Measurements from ENCODE around the gene CCDC126. TPM values are rescaled to one million over a fixed set of nuclear protein-coding genes. Genes with fewer than 3 reads are reported as not detected.

Gene CCDC126
- total and polyA plus RNA-seq, 2 donors = 10.1 to 30.7 TPM

- Histone ChIP-seq H3K27ac (ENCODE audit: low read depth) (no peak overlapping the region), H3K4me3 (ENCODE audit: low read depth, low read length) (no peak overlapping the region), H3K36me3 (ENCODE audit: insufficient read depth) (peaks cover 2% of the 10 kb centered on the region), H3K4me1 (ENCODE audit: insufficient read depth) (no peaks in the 10 kb centered on the region)
- DNase-seq (ENCODE audit: extremely low spot score) = no peak
These were observed 96.0 kb downstream of the CCDC126 start for GRCh38 chr7:23693224-23693623.

Small RNA genes lying within 50 kb of the gene (small RNA-seq; reads per million reads assigned to genes)
- not detected for gene AC006026.2

Other genes starting within 250 kb of the CCDC126 start
- gene IGF2BP3, start 126.9 kb upstream of the CCDC126 start, total RNA-seq = 65.7 TPM
- gene IGF2BP3, start 126.9 kb upstream of the CCDC126 start, polyA plus RNA-seq = 0.27 TPM
- 86.5 TPM for gene TRA2A, start 65.4 kb upstream of the CCDC126 start, total RNA-seq
- gene TRA2A, start 65.4 kb upstream of the CCDC126 start, polyA plus RNA-seq = 64.1 TPM
- gene FAM221A, start 82.8 kb downstream of the CCDC126 start, total RNA-seq = 4.3 TPM
- 7.7 TPM for gene FAM221A, start 82.8 kb downstream of the CCDC126 start, polyA plus RNA-seq
- 0.90 TPM for gene STK31, start 112.8 kb downstream of the CCDC126 start, total RNA-seq
- gene STK31, start 112.8 kb downstream of the CCDC126 start, polyA plus RNA-seq = 0.06 TPM

All from urinary bladder (tissue), 4 donors.